HG03066 (cell line): Measurements from ENCODE around the gene CHST2.
"Not testable (repeated sequence)": the region's sequence is repeated elsewhere in the genome, so short reads cannot be mapped to it uniquely, and the experiment has no call there.

Source experiments
- ATAC-seq: cut with Tn5 transposase; IDR thresholded peaks from one replicate; pipeline ENCODE4 v1.9.1; 2021; ENCODE audit warnings: low read depth; ENCODE audit not compliant: unreplicated experiment

CHST2 gene

DNA sequence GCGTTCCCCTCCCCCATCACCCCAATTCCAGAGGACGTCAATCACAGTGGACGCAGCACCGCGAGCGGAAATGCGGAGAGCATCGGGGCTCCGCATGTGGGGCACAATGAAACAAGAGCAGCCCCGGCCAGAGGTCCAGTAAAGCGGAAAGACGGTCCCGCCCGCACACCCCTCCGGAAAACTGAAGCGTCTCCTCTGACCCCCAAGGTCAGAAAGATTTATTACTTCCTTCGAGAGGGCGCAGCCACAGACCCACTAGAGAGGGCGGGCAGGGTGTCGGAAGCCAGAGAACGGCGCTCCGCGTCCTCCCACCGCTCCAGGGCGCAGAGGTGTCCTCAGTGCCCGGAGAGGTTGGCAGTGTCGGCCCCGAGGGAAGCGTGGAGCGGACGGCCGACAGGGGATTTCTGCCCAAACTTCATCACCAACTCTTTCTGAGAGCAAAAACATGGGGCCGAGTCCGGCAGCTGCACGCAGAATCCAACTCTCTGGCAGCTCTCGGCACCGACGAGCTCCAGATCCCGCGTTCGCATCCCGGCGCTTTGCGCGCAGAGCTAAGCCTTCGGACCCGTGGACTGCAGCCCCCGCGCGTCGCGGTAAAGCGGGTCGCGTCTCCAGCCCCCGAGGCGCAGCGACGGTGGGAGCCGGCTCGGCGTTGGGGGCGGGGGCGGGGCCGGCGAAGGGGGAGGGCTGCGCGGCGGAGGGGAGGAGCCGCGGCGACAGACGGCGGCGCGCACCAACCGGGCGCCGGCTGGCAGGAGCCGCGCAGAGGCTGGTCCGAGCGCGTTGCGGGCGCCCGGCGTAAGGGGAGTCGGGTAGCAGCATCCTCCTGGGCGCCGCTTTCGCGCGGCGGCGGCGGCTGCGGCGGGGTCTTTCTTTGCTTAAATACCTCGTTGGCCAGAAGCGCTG lies at the start of gene CHST2:
TSS of gene CHST2 (plus strand) at position 763 of the 906 bp plus-strand sequence. CDS start 1,046 bp downstream, outside the sequence.
- peak; percentile 65 for ATAC-seq

DNA sequence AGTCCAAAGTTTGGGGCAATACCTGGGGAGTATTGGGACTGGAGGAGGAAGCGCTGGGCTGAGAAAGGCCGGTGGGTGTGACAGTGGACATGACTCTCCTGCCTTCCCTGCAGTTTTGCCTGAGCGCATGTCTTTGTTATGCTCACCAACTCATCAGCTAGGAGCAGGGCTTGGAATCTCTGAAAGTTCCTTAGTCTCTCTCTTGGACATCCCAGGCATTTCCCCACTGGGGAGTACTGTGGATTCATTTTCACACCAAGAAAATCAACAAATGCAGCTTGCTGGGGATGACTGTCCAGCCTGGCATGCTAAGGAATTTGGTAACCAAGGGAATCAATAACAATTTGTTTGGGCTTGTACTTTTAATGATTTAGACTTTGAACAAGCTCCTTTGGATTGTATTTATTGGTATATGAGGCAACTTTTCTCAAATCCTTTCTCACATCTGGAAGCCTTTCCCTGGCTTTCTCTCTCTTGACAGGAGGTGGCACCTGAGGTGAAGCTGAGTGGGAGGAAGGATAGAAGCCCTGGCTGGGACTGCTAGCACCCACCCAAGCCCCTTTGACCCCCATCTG lies 48.5 kb upstream of the CHST2 start:
- no peak for ATAC-seq

GRCh38 chr3:143071776-143072175 lies 47.8 kb upstream of the CHST2 start:
- no peak for ATAC-seq

DNA sequence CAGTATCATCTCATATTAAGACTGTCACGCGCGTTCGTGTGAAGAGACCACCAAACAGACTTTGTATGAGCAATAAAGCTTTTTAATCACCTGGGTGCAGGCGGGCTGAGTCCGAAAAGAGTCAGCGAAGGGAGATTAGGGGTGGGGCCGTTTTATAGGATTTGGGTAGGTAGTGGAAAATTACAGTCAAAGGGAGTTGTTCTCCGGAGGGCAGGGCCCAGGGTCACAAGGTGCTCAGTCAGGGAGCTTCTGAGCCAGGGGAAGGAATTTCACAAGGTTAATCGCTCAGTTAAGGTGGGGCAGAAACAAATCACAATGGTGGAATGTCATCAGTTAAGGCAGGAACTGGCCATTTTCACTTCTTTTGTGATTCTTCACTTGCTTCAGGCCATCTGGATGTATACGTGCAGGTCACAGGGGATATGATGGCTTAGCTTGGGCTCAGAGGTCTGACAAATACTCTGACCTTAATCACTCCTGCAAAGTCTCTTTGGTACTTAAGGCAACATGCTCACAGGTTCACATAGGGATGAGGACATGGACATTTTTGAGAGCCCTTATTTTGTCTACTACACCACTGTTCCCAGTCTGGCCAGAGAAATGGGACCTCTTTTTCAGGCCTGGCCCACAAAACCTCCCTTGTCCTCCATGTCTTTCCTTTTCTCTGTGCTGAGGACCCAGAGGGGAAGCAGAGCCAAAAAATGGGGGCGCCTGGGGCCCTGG lies 47.1 kb upstream of the CHST2 start:
- ATAC-seq: not testable (repeated sequence)

DNA sequence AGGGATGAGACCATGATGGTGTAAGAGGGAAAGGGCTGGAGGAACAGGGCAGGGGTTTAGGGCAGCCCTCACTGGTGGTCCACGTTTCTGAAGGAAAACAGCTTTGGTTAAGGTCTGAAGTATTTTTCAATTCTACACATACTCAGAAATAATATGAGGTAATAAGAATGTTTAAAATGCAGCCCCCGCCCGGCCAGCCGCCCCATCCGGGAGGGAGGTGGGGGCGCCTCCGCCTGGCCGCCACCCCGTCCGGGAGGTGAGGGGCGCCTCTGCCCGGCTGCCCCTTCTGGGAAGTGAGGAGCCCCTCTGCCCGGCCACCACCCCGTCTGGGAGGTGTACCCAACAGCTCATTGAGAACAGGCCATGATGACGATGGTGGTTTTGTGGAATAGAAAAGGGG lies 46.0 kb upstream of the CHST2 start:
- not testable (repeated sequence) for ATAC-seq

- not testable (repeated sequence) for ATAC-seq
Measured at GRCh38 chr3:143073983-143074382, 45.6 kb upstream of the CHST2 start.

DNA sequence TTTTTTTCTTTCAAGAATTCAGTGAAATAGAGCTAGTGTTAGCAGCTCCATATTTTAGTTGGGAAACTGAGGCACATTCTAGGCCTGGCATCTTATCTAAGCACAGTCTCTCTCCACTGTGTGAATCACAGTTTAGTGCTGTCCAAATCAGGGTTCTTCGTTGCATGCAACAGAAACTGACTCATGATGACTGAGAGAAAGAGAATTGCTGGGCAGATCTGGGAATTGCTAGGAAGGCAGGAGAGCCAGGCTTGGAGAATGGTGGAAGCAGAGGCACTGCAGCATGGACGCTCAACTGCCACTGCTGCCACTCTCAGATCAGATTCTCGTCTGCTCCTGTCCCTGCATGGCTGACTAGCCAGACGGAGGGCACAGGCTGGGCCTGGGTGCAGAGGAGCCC lies 40.7 kb upstream of the CHST2 start:
- no peak for ATAC-seq

- ATAC-seq: no peak
Measured at GRCh38 chr3:143080196-143080595, 39.4 kb upstream of the CHST2 start.

- no peak for ATAC-seq
Measured at GRCh38 chr3:143081365-143081764, 38.2 kb upstream of the CHST2 start.

DNA sequence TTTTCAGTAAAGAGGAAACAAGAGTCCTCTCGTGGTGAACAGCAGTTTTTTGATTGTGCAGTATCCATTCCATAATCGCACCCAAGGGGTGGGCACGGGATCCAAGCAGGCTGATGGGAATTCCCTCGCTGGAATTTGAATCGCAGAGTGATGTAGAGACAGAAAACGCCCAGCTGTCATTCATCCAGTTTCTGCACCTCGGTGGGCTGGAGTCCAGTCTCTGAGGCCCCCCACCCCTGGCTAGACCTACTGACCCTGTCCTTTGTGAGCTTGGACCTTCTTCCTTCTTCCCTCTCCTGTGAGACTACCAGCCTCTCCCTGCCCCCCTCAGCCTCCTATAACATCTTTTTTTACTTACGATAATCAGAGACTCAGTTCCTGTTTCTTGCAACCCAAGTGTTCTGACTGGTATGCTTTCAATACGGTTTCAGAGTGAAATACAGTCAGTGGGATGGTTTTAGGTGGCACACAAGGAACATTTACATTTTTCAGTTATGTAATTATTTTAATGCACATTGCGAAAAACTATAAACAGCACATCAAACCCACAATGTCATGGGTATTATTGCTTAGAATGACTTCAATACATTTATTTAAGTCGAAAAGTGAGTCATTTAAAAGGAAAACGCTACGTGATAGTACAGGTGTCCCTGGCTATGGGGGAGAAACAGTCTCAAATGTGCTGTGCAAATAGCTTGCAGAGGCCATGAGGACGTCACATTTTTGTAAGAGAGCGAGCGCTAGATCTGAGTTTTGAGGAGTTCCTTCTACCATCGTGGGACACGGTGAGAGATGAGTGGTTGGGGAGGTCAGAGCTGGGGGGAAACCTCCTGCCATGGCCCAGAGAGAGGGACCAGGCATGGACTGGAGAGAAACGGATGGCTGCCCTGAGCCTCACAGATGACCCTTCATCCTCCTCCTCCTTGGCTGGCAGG lies 37.5 kb upstream of the CHST2 start:
- ATAC-seq: peak; percentile 65

GRCh38 chr3:143083781-143084180 lies 35.8 kb upstream of the CHST2 start:
- no peak for ATAC-seq

DNA sequence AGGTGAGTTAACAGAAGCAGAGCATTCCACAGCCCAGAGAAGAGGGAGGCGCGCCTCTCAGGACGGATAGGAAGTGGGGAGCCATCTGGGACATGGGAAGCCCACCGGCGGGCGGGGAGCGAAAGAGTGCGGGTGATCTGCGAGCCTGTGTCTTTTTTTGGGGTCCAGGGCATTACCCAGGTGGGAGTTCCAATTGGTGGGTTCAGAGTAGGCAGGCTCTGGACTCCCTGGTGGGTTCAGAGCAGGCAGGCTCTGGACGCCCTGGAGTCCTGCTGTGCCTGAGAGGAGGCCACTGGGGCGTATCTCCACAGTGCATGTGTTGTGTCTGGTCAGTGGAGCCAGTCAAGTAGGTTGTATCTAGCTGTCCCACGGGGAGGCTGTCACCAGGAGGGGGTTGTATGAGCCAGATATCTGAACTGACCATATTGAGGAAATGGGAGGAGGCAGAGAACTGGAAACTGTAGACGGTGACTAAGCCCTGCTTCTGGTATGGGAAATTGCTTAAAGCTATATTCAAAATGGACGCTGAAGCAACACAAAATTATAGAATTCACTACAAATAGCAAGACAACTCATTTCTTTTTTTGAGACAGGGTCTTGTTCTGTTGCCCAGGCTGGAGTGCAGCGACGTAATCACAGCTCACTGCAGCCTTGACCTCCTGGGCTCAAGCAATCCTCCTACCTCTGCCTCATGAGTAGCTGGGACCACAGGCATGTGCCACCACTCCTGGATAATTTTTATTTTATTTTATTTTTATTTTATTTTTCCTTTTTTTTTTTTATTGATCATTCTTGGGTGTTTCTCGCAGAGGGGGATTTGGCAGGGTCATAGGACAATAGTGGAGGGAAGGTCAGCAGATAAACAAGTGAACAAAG lies 34.5 kb upstream of the CHST2 start:
- peak; percentile 61 for ATAC-seq

- ATAC-seq: no peak
Measured at GRCh38 chr3:143088835-143089234, 30.7 kb upstream of the CHST2 start.

GRCh38 chr3:143089965-143090364 lies 29.6 kb upstream of the CHST2 start:
- ATAC-seq: no peak

DNA sequence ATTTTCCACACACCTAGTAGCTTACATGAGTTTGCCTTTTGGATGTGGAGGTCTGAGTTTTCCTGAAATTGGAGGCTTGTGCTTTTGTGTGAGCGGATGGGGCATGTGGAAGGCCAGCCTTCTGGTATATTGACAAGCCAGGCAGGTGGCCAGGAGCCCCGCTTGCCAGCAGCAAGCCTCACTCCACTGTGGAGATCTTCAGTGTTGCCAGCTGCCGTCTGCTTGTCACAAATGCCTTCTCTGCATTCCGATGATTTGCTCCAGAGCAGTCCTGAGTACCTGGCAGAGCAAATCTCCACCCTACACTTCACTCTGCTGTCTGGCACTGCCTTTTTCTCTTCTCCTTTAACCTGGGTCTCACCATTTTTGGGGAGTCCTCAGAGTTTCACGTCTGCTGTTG lies 29.1 kb upstream of the CHST2 start:
- no peak for ATAC-seq

- ATAC-seq: no peak
Measured at GRCh38 chr3:143090976-143091837, 28.4 kb upstream of the CHST2 start.

DNA sequence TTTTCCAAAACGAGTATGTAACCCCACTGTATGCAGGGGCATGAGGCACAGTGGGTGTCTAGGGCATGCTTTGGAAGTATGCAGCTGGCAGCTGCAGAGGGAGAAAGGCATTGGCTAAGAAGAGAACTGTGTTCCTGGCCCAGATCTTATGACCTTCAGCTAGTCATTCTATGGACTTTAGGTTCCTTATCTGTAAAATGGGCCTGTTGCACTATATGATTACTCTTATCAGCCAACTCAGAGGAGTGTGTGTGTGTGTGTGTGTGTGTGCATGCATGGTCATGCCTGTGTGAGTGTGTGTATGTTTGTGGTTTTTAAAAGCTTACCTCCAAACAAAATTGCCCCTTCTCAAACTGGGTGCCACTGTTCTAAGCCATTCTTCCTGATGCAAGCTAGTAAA lies 27.4 kb upstream of the CHST2 start:
- ATAC-seq: no peak

DNA sequence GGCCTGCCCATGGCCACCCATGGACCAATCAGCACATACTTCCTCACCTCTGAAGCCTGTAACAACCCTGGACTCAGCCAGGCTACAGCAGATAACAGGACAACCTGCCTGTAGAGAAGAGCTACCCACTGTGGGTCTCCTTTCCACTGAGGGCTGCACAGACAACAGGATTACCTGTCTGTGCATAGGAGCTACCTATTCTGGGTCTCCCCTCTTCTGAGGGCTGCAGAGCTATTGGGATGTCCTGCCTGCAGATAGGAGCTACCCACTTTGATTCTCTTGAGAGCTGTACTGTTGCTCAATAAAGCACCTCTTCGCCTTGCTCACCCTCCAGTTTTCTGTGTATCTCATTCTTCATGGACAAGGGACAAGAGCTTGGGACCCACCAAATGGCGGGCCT lies 23.8 kb upstream of the CHST2 start:
- no peak for ATAC-seq
